HG02973 (cell line): Measurements from ENCODE around the gene MARCKS.

Source experiments
- ATAC-seq: cut with Tn5 transposase; IDR thresholded peaks from one replicate; pipeline ENCODE4 v1.9.1; 2021; ENCODE audit warnings: moderate library complexity; ENCODE audit not compliant: unreplicated experiment

MARCKS gene, protein sequence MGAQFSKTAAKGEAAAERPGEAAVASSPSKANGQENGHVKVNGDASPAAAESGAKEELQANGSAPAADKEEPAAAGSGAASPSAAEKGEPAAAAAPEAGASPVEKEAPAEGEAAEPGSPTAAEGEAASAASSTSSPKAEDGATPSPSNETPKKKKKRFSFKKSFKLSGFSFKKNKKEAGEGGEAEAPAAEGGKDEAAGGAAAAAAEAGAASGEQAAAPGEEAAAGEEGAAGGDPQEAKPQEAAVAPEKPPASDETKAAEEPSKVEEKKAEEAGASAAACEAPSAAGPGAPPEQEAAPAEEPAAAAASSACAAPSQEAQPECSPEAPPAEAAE

DNA sequence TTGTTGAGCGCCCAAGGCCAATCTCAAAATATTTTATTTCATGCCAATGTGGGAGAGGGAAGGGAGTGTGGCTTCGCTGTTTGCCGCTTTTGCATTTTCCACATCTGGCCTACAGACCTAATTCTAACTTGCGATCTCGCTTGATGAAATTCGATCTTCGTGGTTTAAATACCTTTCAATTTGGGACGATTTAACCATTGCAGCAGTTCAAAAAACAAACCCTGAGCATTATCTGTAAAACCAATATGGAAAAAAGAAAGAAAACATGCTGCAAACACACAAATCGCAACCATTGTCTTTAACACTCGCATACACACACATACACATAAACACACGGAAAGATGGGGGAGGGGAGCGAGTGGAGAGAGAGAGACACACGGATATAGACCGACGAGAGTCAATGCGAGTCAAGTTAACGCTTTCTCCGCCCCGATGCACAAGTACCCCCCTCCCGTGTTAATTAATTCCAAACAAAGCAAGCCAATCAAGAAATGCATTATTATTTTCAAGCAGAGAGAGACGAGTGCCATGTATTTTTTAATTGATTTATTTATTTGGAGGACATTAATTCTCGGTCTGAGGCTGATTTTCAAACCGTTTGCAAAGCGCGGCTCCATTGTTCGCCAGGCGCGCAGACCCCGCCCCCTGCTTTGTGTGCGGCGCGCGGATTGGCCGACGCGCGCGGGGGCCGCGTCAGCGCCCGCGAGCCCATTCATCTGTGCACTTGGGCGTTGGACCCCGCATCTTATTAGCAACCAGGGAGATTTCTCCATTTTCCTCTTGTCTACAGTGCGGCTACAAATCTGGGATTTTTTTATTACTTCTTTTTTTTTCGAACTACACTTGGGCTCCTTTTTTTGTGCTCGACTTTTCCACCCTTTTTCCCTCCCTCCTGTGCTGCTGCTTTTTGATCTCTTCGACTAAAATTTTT, at the start of gene MARCKS:
TSS of gene MARCKS (plus strand) at position 721 of the 931 bp plus-strand sequence. CDS start 401 bp downstream, outside the sequence.
- peak; percentile 35 for ATAC-seq

DNA sequence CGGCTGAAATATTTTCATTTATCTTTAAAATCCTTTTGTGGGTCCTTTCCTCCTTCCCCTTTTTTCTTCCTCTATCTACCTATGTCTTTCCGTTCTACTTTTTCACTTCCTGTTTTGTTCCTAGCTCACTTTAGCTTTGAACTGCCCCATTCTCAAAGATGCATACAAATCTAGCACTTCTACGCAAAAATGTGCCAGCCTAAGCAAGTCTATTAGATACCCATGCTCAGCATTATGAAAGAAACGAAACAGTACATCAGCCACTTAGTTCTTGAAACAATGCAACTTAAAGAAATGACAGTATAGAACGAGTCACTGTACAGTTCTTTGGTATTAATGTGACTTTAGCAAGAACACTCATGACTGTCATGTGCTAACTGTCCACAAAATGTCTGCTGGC, 47.3 kb upstream of the MARCKS start:
- peak; percentile 52 for ATAC-seq

DNA sequence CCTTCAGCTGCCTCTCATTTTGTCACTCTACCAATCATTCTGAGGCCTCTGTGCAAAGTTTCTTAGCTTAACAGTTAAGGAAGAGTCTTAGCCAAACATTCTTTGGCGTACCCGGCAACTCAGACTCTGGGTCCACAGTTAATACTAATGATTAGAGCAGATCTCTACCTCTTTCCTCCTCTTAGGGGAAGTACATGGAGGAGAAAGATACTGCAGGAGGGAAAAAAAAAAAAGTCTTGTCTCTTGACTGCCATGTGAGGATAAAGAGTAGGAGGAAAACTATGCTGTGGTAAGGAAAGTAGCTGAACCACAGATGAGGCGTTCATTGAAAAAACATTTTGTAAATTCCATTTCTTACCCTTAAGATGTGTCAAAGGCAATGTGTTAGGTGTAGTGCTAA, 44.0 kb upstream of the MARCKS start:
- ATAC-seq: no peak

DNA sequence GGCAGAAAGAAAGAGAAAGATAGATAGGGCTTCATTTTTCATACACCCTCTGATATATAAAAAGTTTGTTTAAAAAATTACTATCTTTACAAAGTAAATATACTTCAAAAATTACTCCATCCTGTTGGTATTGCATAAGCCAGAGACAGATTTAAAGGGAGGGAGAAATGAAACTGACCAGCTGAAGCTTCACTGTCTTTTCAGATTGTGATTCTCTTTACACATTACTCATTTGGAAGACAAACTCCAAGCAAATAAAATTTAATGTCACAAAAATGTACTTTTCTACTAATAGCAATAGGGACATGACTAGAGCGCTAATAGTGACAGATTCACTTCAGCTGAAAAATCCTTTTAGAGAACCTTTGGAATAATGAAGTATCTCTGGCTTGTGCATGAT, 38.6 kb upstream of the MARCKS start:
- no peak for ATAC-seq

DNA sequence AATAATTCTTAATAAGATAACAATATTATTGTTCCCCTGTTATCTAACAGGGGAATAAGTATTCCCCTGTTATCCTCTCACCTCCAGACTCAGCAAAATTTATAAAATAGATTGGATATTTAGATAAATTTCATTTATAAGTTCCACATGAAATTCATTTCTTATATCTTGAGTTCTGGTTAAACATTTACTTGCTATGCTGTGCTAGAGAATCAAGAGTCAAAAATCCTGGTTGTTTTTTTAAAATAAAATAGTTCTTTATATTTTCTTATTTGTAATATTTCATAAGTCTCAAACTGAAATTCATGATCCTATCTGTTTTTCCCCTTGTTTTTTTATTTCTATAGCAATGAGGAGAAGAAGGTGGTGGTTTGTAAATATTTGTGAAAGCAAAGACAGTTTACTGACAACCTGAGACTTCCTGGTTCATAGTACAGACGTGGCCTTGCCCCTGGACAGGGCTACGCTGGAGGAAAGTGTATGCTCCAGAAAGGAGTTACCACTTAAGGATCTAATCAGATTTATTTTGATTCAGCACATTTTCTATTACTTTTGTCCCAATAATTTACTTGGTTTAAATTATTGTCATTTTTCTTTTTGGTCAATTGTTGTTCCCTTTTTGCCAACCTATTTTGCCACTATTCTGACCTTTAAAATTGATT, 37.8 kb upstream of the MARCKS start:
- no peak for ATAC-seq

DNA sequence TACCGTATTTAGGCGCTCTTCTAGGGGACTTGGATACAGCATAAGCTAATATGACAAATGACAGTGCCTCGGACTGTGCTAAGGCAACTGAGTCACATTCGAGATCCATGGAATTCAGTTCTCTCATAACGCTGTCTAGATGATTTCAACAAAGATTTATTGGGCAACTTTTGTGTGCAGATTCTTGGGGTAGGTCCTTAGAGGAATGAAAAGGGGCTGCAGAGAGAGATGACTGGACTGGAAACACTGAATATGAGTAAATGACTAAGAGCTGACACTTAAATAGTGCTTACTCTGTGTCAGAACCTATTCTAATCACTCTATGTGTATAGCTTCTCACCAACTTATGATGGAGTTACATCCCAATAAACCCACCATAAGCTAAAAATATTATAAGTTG, 36.4 kb upstream of the MARCKS start:
- no peak for ATAC-seq

DNA sequence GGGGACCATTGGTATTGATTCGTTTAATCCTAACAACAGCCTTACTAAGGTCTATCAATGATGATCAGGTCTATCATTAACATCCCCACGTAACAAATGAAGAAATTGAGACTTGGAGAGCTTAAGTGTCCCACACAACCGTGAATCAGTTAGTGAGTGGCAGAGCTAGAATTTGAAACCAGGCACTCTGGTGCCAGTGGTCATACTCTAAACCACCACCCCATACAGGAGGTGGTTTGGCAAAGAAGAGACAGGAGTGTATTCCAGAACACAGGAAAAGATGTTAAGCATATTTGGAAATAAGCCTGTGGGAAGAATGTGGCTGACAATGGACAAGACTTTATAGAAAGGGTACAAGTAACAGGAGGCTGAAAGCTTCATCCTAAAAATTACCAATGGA, 35.7 kb upstream of the MARCKS start:
- ATAC-seq: no peak

DNA sequence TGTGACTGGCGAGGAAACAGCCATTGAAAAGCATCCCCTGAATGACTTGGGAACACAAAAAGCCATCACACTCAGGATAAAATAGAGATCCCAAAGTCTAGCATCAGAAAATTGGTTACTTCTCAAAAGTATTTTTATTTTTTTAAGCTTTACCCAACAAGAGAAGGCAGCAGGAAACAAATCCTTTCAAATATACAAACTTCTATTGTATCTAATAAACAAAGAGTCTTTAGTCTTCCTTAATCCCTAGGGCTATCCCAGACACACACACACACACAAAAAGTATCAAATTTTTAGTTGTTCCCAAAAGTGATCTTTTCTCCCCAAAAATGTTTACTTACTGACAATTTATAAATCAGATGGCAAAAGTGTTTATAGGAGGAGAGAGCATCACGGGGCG, 33.2 kb upstream of the MARCKS start:
- no peak for ATAC-seq

DNA sequence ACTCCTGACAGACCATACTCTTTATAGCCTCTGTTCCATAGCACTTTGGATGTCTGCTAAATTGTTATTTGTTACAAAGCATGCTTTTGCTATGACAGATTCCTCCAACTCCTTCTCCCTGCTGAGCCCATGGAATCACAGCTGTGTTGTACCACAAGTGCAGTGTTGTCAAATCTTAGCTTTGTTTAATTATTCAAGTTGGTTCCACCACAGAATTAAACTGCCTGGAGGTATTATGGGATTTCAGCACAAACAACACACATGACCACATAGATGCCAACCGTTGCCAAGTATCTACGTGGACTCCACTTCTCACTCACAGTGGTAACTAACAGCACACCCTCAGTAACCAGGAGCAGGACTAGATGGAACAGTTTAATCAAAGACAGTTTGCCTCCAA, 32.7 kb upstream of the MARCKS start:
- no peak for ATAC-seq

DNA sequence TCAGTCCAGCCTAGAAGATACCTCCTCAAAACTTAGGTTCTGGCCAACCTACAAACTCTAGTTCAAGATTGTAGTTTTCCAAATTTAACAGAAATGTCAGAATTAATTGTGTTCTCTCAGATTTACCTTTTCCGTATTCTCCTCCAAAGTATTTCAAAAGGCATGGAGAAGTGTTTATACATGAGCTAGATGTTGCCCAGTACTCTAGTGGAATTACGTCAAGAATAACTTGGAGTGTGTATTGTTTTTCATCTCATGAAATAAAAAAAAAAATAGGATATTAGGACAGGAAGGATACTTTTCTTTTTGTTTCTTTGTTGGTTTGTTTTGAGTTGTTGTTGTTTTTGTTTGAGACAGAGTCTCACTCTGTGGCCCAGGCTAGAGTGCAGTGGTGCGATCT, 32.3 kb upstream of the MARCKS start:
- ATAC-seq: no peak

DNA sequence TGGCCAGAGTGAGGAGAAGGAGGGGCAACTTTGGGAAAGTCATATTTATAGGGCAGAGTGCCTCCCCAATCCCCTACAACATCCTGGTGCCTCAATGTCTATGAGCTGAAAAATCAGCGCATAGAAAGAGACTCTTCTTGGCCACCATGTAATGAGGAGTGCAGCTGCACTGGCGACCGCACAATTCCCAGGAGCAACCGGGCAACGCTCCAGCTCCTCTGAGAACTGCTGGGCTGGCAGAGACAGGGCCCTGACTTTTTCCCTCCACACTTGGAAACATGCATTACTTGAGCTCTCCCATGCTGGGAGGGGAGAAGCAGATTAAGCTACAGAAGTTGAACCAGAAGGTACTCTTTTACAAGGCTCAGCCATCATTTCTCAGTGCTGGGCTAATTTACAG, 31.4 kb upstream of the MARCKS start:
- ATAC-seq: no peak

DNA sequence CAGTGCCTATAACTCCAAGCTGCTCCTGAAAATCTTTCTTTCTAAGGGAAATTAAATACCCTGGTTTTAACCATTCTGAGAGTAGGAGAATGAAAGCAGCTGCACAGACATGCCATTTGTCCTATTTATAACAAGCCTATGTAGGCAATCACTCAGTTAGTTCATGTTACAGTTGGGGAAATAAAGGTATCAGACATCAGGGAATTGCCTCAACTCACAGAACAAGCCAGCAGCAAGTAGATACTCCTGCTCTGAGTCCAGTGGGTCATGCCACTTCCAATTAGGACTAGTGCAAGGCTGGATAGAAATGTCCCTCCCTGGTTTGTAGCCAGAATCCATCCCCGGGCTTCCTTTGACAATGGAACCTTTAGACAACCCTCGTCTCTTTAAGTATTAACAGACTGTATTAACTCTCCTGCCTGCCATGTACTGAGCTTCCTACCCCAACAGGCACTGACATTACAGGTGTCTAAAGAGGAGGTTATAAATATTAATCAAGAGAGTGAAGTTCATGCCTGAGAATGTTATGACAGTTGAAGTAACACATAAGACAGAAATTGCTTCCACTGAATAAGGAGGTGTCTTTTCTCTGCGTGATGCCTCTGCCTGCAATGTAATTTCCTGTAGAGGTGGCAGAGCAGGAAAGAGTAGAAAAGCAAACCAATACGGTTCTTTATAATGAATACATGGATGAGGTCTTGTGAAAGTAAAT, 28.0 kb upstream of the MARCKS start:
- no peak for ATAC-seq

DNA sequence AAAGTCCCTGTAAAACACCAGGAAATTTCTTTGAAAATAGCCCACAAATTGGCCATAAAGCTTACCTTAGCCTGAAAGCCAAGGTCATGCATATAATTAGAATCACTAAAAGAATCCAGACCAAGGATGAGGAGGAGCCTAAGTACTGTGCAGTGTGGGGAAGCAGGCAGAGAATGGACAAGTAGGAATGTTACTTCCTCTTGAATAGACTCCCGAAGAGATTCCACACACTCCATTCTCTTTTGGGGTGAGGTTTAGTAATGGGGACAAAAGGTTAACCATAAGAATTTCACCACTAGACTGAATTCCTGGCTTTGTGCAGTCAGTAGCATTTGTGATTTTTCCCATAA, 27.5 kb upstream of the MARCKS start:
- ATAC-seq: no peak

DNA sequence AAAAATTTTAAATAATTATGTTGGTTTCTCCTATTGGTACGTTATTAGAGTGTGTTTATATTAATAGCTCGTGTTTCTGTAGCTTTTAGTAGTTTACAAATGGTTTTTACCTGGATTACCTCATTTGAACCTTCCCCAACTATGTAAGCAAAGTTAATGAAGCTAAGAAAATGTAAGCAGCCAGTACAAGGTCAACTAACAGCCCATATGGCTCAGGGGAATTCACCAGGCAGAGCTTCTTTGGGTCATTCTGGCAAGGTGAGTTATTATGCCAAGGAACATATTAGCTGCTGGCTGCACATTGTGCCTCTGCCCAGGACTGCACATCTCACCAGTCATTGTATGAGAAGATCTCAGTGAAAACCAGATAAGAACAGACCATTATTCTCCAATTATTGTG, 27.0 kb upstream of the MARCKS start:
- no peak for ATAC-seq

DNA sequence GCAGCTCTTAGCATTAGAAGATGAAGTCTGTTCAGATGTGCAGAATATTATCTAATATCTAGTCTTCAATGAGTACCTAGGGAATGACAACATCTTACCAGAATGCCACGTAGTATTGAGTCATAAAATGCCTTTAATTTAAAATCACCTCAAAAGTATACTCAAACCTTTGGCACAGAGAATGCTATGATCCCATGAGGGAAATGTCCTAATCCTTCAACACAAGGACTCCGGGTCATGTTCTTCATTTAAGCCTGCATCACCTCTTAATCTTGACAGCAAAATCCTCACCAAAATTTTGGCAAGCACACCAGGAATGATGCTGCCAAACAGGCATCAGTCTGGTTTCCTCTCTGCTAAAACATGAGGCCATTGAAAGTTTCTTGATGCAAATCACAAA, 23.6 kb upstream of the MARCKS start:
- no peak for ATAC-seq

DNA sequence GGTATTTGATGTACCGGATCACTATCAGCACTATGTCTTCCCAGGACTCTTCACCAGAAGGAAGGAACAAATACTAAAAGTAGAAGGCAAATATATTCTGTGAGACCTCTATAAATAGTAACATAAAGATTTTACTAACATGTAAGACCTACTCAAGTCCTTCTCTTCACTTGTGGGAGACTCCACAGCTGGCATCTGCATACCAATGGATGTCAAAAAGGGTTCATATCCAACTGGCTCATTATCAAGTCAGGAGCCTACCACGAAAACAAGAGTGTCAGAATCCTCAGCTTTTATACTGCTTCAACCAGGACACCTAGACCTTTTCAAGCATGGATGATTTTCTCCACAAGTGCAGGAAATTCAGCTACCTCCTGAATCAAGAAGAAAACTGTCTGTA, 20.0 kb upstream of the MARCKS start:
- ATAC-seq: no peak

DNA sequence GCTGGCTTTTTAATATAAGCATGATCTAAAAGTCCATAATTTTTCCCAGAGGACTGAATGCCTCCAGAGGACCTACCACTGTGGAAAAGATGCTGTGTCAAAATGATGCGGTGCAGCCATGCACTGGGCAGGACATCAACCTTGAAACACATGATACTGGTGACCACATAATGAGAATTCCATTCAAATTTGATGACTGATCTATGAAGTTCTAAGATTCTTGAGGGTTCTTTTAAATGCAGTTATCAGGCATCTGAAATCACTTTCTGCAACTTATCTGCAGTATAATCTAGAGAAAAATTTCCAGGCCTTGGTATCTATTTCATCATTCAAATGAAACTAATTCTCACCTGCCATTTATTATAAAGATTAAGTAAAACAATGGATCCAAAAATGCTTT, 15.0 kb upstream of the MARCKS start:
- ATAC-seq: no peak

DNA sequence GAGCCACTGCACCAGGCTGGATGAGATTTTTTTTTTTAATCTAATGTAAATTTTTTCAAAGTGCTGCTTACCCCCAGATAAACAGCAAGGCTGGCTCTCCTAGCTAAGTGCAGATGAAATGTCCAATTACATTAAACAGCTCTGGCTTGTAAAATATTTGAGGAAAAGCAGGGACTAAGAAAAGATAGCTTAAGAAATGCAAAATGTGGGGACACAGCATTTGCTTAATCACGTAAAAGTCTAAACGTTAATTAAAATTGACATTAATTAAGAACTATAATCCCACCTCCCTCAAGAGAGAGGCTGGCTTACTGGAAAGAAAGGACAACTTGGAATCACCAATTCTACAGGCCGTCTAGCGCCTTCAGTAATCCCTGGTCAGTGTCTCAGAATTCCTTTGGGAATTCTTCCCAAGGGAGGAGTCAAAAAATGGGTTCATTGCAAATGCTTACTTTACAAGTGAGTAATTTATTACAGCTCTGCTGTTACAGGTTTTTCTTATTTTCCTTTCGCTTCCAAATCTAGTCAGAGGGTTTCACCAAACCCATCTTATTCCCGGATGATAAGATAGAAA, 13.6 kb upstream of the MARCKS start:
- ATAC-seq: no peak

DNA sequence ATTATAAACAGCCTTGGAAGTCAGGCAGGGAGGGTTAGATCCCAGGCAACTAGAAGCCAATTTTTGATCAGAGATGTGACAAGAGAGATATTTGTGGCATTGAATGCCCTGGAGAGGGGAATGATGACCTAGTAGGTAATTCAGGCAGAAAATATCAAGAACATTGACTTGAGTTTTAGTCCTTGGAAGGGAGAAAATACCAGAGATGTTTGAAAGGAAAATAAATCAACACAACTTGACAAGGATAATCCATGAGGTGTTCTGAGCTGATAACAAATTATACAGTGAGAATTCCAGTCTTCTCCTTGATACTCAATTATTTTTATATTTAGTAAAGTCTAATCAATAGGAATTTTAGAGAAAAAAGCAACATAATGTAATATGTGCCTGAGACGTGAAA, 10.6 kb upstream of the MARCKS start:
- no peak for ATAC-seq

DNA sequence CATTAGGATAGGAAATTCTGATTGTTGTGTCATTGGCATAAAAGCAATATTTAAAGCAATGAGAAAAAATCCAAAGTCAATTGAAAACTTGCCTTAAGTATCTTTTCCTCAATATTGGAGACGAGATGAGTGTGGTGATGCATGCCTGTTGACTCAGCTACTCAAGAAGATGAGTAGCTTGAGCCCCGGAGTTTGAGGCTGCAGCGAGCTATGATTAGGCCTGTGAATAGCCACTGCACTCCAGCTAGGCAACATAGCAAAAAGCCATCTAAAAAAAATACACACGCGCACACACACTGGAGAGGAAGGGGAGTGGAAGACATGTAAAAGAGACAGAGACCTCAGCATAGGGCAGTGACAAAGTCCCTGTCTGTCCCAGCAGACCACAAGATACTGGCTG, 9.7 kb upstream of the MARCKS start:
- no peak for ATAC-seq

DNA sequence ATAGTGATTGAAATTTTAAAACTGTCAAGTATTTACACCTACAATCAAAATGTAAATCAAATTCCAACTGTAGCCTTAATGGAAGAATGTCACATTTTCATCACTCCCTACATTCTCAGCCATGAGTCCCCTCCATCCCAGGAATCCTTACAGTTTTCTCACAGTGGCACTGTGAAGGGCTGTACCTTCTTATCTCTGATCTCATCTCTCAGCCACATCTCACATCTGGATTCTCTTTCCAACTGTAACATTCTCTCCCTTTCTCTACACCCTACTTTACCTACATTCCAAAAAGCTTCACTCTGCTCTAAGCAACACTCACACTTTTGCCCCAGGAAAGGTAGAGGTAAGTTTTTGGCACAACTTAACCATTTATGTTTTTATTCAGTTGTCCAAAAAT, 8.9 kb upstream of the MARCKS start:
- no peak for ATAC-seq
